Inferior parietal cortex (tissue), 1 donor: ENCODE results near the gene HOXB3.

Experiments used
- DNase-seq: peaks from one replicate; pipeline ENCODE4 v3.0.0-alpha.2; 2016; ENCODE audit errors: extremely low spot score

The HOXB3 gene

GRCh38 chr17:48586355-48587258 is 3.4 kb downstream of the HOXB3 start:
- DNase-seq = no peak

GRCh38 chr17:48584223-48584741 is 5.8 kb downstream of the HOXB3 start:
- no peak for DNase-seq

GRCh38 chr17:48583708-48584222 is 6.3 kb downstream of the HOXB3 start:
- no peak for DNase-seq

- no peak for DNase-seq
Observed at GRCh38 chr17:48582750-48583069, 7.3 kb downstream of the HOXB3 start.

GRCh38 chr17:48579760-48580554 is 10.1 kb downstream of the HOXB3 start:
- no peak for DNase-seq

- DNase-seq = no peak
Observed at GRCh38 chr17:48579471-48579759, 10.6 kb downstream of the HOXB3 start.

GRCh38 chr17:48578616-48579470 is 11.2 kb downstream of the HOXB3 start:
- no peak for DNase-seq

- DNase-seq = peak; percentile 6
Observed at GRCh38 chr17:48577946-48578615, 12.0 kb downstream of the HOXB3 start, which contains the start of gene HOXB4. HOXB4 (minus strand) TSS chr17:48578350; CDS start chr17:48578319, 31 bp downstream.

- no peak for DNase-seq
Observed at GRCh38 chr17:48577330-48577945, 12.6 kb downstream of the HOXB3 start.

GRCh38 chr17:48576479-48577309 is 13.3 kb downstream of the HOXB3 start:
- no peak for DNase-seq

- no peak for DNase-seq
Observed at GRCh38 chr17:48575673-48576478, 14.2 kb downstream of the HOXB3 start.

- no peak for DNase-seq
Observed at GRCh38 chr17:48575066-48575582, 14.9 kb downstream of the HOXB3 start.

GRCh38 chr17:48574505-48575065 is 15.5 kb downstream of the HOXB3 start:
- DNase-seq = no peak

GRCh38 chr17:48571826-48572417 is 18.1 kb downstream of the HOXB3 start:
- DNase-seq = no peak

- DNase-seq = no peak
Observed at GRCh38 chr17:48571024-48571818, 18.8 kb downstream of the HOXB3 start.

GRCh38 chr17:48570325-48571023 is 19.6 kb downstream of the HOXB3 start:
- DNase-seq = no peak
